WTC11 (cell line): ENCODE data around the gene FRMD4B. TPM values are rescaled to one million over a fixed set of nuclear protein-coding genes. Genes with fewer than 3 reads are reported as not detected.

Experiments used
- ATAC-seq: fragments of 200-7000 bp; cut with Tn5 transposase; 2 replicates; pipeline ENCODE4 v1.10.0; 2021; ENCODE audit warnings: mild to moderate bottlenecking, moderate library complexity
- CTCF ChIA-PET: fragments of 300-600 bp; sonication (Branson Sonifier 250); formaldehyde crosslinking; loops from one replicate; lab custom pipeline; 2021; ENCODE audit warnings: antibody characterized with exemption; lab: Charles Lee
- POLR2A ChIA-PET: fragments of 350-600 bp; sonication (Branson Sonifier 250); formaldehyde crosslinking; loops from one replicate; lab custom pipeline; 2021; ENCODE audit warnings: antibody characterized with exemption; lab: Charles Lee
- DNase-seq: peaks from one replicate; pipeline ENCODE4 v3.0.0; 2021; ENCODE audit warnings: low spot score
- H3K27ac Mint-ChIP-seq: 2 replicates; pipeline ENCODE4 v1.8.0; 2021; ENCODE audit warnings: mixed read lengths
- H3K27me3 Mint-ChIP-seq: 2 replicates; pipeline ENCODE4 v1.8.0; 2021; ENCODE audit warnings: low read depth, mild to moderate bottlenecking, moderate library complexity, mixed read lengths
- H3K36me3 Mint-ChIP-seq: 2 replicates; pipeline ENCODE4 v1.8.0; 2021; ENCODE audit warnings: mixed read lengths
- H3K4me1 Mint-ChIP-seq: 2 replicates; pipeline ENCODE4 v1.8.0; 2022; ENCODE audit warnings: mixed read lengths
- H3K4me3 Mint-ChIP-seq: 2 replicates; pipeline ENCODE4 v1.8.0; 2021; ENCODE audit warnings: mild to moderate bottlenecking, moderate library complexity, mixed read lengths
- H3K9me3 Mint-ChIP-seq: 2 replicates; pipeline ENCODE4 v1.8.0; 2021; ENCODE audit warnings: mixed read lengths
- CREM ChIP-seq: sonication (generic); formaldehyde crosslinking; IDR thresholded peaks from 2 replicates; pipeline ENCODE4 v1.8.1; 2022; ENCODE audit warnings: mild to moderate bottlenecking, missing genetic modification reagents, moderate library complexity
- EMX1 ChIP-seq: fragments of 250-450 bp; sonication (Bioruptor Pico); IDR thresholded peaks from 2 replicates; pipeline ENCODE4 v1.8.0; 2021; ENCODE audit warnings: mild to moderate bottlenecking
- GRHL2 ChIP-seq: fragments of 250-450 bp; sonication (Bioruptor Pico); IDR thresholded peaks from 2 replicates; pipeline ENCODE4 v1.8.0; 2022; ENCODE audit warnings: mild to moderate bottlenecking, moderate library complexity; ENCODE audit not compliant: insufficient replicate concordance, severe bottlenecking
- KAT7 ChIP-seq: sonication (generic); formaldehyde crosslinking; IDR thresholded peaks from 2 replicates; pipeline ENCODE4 v1.8.1; 2023; ENCODE audit warnings: missing genetic modification reagents, mild to moderate bottlenecking, borderline replicate concordance
- MLX ChIP-seq: sonication (generic); formaldehyde crosslinking; IDR thresholded peaks from 2 replicates; pipeline ENCODE4 v1.8.1; 2023; ENCODE audit warnings: mild to moderate bottlenecking, missing genetic modification reagents, moderate library complexity
- NR1H2 ChIP-seq: sonication (generic); formaldehyde crosslinking; IDR thresholded peaks from 2 replicates; pipeline ENCODE4 v1.9.0; 2021; ENCODE audit warnings: mild to moderate bottlenecking, moderate library complexity, missing genetic modification reagents
- ZBTB21 ChIP-seq: sonication (generic); formaldehyde crosslinking; IDR thresholded peaks from 2 replicates; pipeline ENCODE4 v1.8.1; 2023; ENCODE audit warnings: mild to moderate bottlenecking, missing genetic modification reagents, borderline replicate concordance
- ZNF317 ChIP-seq: sonication (generic); formaldehyde crosslinking; IDR thresholded peaks from 2 replicates; pipeline ENCODE4 v1.8.1; 2023; ENCODE audit warnings: low read depth, mild to moderate bottlenecking, moderate library complexity, missing genetic modification reagents, borderline replicate concordance
- ZNF396 ChIP-seq: fragments of 250-450 bp; sonication (Bioruptor Pico); IDR thresholded peaks from 2 replicates; pipeline ENCODE4 v1.8.0; 2021; ENCODE audit warnings: mild to moderate bottlenecking, moderate library complexity, borderline replicate concordance
- ZNF425 ChIP-seq: fragments of 250-450 bp; sonication (Bioruptor Pico); conservative IDR thresholded peaks from 2 replicates; pipeline ENCODE4 v1.9.0; 2021; ENCODE audit warnings: mild to moderate bottlenecking
- ZNF532 ChIP-seq: fragments of 250-450 bp; sonication (Bioruptor Pico); IDR thresholded peaks from 2 replicates; pipeline ENCODE4 v1.9.0; 2021; ENCODE audit warnings: mild to moderate bottlenecking, borderline replicate concordance
- total RNA-seq: library from RNA; stranded (reverse); gene quantifications from 3 replicates; pipeline ENCODE4 v1.2.3, GENCODE V29; 2021
- TF ChIP-seq, protein P1 (sequence below): sonication (generic); formaldehyde crosslinking; IDR thresholded peaks from 2 replicates; pipeline ENCODE4 v1.8.1; 2022; ENCODE audit warnings: missing genetic modification reagents, borderline replicate concordance
- TF ChIP-seq, protein P2 (sequence below): sonication (generic); formaldehyde crosslinking; IDR thresholded peaks from 2 replicates; pipeline ENCODE4 v1.8.1; 2022; ENCODE audit warnings: low read depth, mild to moderate bottlenecking, moderate library complexity, missing genetic modification reagents, borderline replicate concordance
- TF ChIP-seq, protein P3 (sequence below): sonication (generic); formaldehyde crosslinking; IDR thresholded peaks from 2 replicates; pipeline ENCODE4 v1.8.0; 2022; ENCODE audit warnings: mild to moderate bottlenecking, missing genetic modification reagents
- TF ChIP-seq, protein P4 (sequence below): fragments of 250-450 bp; sonication (Bioruptor Pico); IDR thresholded peaks from 2 replicates; pipeline ENCODE4 v2.1.2; 2022; ENCODE audit warnings: mild to moderate bottlenecking, moderate library complexity
- TF ChIP-seq, protein P5 (sequence below): fragments of 250-450 bp; sonication (Bioruptor Pico); IDR thresholded peaks from 2 replicates; pipeline ENCODE4 v1.9.0; 2021; ENCODE audit warnings: moderate library complexity, mild to moderate bottlenecking, inconsistent platforms, borderline replicate concordance

Gene FRMD4B
- total RNA-seq, 1 experiment from 2014 or later = 6.7 TPM

DNA sequence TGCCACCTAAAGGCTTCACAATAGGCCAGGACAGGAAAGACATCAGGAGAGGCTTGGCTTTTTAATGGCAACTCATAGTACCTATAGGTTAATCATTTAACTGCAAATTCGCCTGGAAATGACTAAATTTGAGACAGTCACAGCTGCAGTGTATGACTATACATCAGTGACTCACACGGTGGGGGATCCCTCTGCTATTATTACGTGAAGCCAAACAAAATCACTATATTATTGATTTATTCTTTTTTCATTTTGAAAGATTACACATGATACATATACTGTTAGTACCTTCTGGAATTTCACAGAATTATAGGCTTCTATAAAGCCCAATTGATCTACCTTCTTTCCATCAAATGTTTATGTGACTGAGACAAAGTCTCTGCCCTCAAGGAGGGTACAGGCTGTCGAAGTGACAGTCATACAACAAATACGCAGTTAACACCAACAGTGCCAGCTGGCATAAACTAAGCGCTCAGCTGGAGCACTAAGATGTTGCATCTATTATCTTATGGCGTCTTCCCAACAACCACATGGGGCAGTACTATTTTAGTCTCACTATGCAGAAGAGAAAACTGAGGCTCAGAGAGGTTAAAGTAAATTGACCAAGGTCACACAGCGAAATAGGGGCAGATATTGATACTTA, 181.5 kb downstream of the FRMD4B start (continued):
- TF ChIP-seq ZNF425 (CRISPR knock-in tag) (no peak), CREM (CRISPR knock-in tag) (no peak), ZNF532 (no peak), NR1H2 (CRISPR knock-in tag) (no peak)
- TF ChIP-seq, protein P1, sequence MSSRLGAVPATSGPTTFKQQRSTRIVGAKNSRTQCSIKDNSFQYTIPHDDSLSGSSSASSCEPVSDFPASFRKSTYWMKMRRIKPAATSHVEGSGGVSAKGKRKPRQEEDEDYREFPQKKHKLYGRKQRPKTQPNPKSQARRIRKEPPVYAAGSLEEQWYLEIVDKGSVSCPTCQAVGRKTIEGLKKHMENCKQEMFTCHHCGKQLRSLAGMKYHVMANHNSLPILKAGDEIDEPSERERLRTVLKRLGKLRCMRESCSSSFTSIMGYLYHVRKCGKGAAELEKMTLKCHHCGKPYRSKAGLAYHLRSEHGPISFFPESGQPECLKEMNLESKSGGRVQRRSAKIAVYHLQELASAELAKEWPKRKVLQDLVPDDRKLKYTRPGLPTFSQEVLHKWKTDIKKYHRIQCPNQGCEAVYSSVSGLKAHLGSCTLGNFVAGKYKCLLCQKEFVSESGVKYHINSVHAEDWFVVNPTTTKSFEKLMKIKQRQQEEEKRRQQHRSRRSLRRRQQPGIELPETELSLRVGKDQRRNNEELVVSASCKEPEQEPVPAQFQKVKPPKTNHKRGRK = no peak
- TF ChIP-seq, protein P2, sequence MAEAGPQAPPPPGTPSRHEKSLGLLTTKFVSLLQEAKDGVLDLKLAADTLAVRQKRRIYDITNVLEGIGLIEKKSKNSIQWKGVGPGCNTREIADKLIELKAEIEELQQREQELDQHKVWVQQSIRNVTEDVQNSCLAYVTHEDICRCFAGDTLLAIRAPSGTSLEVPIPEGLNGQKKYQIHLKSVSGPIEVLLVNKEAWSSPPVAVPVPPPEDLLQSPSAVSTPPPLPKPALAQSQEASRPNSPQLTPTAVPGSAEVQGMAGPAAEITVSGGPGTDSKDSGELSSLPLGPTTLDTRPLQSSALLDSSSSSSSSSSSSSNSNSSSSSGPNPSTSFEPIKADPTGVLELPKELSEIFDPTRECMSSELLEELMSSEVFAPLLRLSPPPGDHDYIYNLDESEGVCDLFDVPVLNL (CRISPR knock-in tag) = no peak
- TF ChIP-seq, all 79 proteins: peak for 0

DNA sequence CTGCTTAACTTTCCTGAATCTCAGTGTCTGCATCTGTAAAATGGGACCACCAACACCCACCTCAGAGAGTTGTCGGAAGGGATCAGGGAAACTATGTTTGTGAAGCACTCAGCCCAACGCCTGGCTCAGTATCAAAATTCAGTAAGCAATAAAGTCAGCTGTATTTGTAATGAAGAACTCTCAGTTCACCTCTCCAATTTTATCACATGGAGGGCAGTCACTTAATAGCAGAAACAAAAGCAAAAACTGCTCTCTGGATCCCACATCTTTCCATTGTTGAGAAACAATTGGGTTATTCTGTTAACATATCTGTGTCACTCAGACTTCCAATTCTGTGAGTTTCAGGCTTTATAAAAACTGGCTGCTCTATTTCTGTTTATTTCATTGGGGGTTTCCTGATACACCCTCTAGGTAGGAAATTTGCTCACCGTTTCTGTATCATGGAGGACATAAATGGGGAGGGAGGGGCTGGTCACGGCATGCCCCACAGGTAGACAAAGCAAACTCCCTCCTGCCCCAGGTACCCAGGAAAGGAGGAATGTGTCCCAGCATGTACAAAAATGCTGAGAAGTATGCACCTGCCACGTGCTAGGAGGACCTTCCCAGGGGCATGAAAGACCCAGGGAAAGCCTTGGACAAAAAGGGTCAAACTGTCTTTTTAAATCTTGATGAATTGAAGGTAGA, 182.1 kb downstream of the FRMD4B start:
- Mint-ChIP-seq H3K4me1 (peaks cover 26% of the 10 kb centered on the region), H3K27ac (no peak overlapping the region), H3K27me3 (no peaks in the 10 kb centered on the region), H3K4me3 (no peak overlapping the region), H3K36me3 (no peaks in the 10 kb centered on the region), H3K9me3 (no peaks in the 10 kb centered on the region)
- no peak for DNase-seq
- TF ChIP-seq, protein P3, sequence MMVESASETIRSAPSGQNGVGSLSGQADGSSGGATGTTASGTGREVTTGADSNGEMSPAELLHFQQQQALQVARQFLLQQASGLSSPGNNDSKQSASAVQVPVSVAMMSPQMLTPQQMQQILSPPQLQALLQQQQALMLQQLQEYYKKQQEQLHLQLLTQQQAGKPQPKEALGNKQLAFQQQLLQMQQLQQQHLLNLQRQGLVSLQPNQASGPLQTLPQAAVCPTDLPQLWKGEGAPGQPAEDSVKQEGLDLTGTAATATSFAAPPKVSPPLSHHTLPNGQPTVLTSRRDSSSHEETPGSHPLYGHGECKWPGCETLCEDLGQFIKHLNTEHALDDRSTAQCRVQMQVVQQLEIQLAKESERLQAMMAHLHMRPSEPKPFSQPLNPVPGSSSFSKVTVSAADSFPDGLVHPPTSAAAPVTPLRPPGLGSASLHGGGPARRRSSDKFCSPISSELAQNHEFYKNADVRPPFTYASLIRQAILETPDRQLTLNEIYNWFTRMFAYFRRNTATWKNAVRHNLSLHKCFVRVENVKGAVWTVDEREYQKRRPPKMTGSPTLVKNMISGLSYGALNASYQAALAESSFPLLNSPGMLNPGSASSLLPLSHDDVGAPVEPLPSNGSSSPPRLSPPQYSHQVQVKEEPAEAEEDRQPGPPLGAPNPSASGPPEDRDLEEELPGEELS = no peak
- no peak for TF ChIP-seq KAT7 (CRISPR knock-in tag)
- ChIA-PET CTCF (no interaction called here), POLR2A (no interaction called here)
- ATAC-seq = no peak

DNA sequence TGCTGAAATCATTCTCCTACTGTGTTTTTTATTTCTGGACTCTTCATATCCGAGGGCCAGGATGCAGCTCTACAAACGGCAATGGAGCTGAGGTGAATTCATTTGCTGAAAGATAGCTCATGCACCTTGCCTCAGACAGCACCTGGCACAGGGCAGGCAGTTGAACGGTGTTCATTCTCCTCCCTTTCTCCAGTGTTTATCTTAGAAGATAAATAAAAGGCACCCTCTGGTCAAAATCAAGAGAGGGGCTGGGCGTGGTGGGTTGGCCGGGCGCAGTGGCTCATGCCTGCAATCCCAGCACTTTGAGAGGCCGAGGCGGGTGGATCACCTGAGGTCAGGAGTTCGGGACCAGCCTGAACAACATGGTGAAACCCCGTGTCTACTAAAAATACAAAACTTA, 184.2 kb downstream of the FRMD4B start:
- no peaks in the 10 kb centered on the region for H3K9me3 Mint-ChIP-seq
- no peak for DNase-seq
- ChIA-PET POLR2A (interaction anchor here (0.7 kb wide), 1 partner anchor 38 kb away, joined by 3 read pairs; no protein-coding TSS in a partner anchor), CTCF (interaction anchor here (1.3 kb wide), 1 partner anchor 105 kb away, joined by 4 read pairs; no protein-coding TSS in a partner anchor)
- H3K4me1 Mint-ChIP-seq = peaks cover 32% of the 10 kb centered on the region
- no peak overlapping the region for H3K27ac Mint-ChIP-seq
- ATAC-seq = no peak
- H3K36me3 Mint-ChIP-seq = no peaks in the 10 kb centered on the region
- H3K27me3 Mint-ChIP-seq = no peaks in the 10 kb centered on the region
- no peak overlapping the region for H3K4me3 Mint-ChIP-seq
- TF ChIP-seq MLX (CRISPR knock-in tag) = no peak
- TF ChIP-seq, protein P4, sequence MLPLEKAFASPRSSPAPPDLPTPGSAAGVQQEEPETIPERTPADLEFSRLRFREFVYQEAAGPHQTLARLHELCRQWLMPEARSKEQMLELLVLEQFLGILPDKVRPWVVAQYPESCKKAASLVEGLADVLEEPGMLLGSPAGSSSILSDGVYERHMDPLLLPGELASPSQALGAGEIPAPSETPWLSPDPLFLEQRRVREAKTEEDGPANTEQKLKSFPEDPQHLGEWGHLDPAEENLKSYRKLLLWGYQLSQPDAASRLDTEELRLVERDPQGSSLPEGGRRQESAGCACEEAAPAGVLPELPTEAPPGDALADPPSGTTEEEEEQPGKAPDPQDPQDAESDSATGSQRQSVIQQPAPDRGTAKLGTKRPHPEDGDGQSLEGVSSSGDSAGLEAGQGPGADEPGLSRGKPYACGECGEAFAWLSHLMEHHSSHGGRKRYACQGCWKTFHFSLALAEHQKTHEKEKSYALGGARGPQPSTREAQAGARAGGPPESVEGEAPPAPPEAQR (CRISPR knock-in tag) = no peak
- no peak for TF ChIP-seq EMX1 (CRISPR knock-in tag)
- TF ChIP-seq, protein P5, sequence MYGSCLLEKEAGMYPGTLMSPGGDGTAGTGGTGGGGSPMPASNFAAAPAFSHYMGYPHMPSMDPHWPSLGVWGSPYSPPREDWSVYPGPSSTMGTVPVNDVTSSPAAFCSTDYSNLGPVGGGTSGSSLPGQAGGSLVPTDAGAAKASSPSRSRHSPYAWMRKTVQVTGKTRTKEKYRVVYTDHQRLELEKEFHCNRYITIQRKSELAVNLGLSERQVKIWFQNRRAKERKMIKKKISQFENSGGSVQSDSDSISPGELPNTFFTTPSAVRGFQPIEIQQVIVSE (CRISPR knock-in tag) = no peak
- no peak for TF ChIP-seq GRHL2 (CRISPR knock-in tag)
- TF ChIP-seq ZNF317 (CRISPR knock-in tag) = no peak
- no peak for TF ChIP-seq ZNF396 (CRISPR knock-in tag)
- no peak for TF ChIP-seq ZBTB21 (CRISPR knock-in tag)
